Measurements from ENCODE around the gene EPAS1.

DNA sequence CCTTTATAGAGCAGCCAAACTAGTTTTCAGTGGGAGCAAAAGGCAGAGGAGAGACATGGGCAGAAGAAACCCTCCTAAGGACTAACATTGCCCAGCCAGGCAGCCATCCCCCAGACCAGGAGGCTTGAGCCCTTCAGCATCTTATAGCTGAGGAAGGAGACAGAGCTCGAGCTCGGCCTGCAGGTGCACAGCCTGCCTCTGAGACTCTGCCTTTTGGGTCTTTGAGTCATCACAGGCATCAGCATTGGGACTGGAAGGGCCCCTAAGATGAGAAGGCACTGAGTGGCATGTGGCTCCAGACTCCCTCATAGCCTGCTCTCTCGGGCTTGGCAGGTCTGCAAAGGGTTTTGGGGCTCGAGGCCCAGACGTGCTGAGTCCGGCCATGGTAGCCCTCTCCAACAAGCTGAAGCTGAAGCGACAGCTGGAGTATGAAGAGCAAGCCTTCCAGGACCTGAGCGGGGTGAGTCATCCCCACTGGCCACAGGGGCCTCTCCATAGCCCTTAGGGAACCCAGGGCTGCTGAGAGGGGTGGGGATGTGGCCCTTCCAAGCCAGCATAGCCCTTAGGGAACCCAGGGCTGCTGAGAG is 84.1 kb downstream of the EPAS1 start:
- TF ChIP-seq, protein P1, sequence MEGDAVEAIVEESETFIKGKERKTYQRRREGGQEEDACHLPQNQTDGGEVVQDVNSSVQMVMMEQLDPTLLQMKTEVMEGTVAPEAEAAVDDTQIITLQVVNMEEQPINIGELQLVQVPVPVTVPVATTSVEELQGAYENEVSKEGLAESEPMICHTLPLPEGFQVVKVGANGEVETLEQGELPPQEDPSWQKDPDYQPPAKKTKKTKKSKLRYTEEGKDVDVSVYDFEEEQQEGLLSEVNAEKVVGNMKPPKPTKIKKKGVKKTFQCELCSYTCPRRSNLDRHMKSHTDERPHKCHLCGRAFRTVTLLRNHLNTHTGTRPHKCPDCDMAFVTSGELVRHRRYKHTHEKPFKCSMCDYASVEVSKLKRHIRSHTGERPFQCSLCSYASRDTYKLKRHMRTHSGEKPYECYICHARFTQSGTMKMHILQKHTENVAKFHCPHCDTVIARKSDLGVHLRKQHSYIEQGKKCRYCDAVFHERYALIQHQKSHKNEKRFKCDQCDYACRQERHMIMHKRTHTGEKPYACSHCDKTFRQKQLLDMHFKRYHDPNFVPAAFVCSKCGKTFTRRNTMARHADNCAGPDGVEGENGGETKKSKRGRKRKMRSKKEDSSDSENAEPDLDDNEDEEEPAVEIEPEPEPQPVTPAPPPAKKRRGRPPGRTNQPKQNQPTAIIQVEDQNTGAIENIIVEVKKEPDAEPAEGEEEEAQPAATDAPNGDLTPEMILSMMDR (IDR thresholded peaks at IDR 0.05; ENCODE audit: low read length), result no peak
- no peak for TF ChIP-seq EZH2phosphoT487 (IDR thresholded peaks at IDR 0.05; ENCODE audit: low read length)

All from MM.1S (cell line).